UCSD-AML1 (cell line): ENCODE measurements around the gene AGMO.
"Not testable (repeated sequence)": the region's sequence is repeated elsewhere in the genome, so short reads cannot be mapped to it uniquely, and the experiment has no call there.

Source experiments
- DNase-seq: peaks from one replicate; lab custom pipeline; 2025; ENCODE audit not compliant: unreplicated experiment; lab: John Stamatoyannopoulos, UW

Gene AGMO

DNA sequence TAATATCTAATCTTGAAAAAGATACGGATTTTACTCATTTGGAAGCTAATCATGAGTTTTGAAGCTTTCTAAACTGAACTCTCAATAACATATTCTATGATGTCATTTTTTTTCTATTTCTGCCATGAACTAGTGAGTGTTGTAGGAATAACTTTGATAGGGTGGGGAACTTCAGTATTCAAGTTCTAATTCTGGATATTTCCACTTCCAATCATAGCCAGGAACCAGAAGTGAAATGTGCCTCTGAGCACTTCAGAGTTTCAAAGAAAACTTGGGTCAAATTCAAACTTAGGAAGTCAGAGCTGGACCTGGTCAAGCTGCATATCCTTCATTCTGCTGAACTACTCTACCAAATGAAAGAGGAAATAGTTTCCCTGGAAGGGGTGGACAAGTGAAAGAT lies 847 bp downstream of the AGMO start:
- DNase-seq = no peak

DNA sequence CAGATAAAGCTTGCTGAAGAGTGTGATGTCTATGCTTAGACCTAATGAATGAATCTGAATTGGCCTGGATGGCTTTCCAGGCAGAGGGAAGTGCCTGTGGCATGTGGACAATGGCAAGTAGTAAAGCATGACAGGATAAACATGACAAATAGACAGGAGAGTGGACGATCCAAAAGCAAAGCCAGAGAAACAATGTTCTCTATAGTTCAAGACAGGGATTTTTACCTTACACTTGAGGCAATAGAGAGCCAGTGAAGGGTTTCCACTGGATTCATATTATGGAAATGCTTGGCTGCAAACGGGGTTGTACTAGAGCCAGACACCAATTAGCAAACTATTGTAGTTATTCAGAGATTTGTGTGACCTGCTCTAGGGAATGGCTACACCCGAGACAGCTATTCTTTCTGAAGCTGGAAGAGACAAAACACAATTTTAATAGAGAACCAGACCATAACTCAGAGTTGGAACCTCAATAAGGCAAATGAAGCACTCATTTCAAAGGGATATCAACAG lies 2.3 kb downstream of the AGMO start:
- no peak for DNase-seq

DNA sequence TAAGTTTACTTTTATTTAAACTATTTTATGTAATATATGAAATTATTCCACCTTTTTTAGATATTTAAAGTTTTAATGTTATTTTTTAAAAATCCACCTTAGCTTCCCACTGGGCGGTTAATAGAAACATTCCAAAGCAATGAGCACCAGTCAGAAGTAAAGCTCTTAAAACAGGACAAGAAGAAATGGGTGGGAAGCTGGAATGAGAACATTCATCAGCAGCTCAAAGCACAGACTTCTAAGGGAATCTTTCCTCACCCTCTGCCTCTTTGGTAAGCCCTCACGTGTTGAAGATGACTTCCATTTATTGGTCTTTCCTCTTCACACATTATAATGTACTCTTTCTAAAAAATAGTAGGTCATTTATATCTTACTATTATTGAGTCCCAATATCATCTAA lies 3.1 kb downstream of the AGMO start:
- DNase-seq = no peak

DNA sequence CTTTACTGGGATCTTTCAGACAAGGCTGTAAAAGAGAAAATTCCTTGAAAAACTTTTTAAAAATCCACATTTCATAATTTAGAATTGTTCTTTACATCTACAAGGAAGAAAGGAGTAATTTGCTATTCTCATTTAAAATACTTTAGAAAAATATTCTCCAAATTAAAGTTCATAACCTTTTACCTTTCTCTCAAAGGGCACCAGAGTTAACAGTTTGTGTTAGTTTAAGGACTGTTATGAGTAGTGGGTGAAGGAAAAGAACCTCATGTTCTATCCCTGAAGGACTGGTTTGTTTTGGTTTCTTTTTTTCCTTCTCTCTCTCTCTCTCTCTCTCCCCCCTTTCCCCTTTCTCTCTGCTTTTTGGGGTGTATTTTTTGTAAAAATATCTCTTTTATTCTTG lies 4.1 kb downstream of the AGMO start:
- DNase-seq = no peak

GRCh38 chr7:15557186-15557585 lies 4.6 kb downstream of the AGMO start:
- no peak for DNase-seq

DNA sequence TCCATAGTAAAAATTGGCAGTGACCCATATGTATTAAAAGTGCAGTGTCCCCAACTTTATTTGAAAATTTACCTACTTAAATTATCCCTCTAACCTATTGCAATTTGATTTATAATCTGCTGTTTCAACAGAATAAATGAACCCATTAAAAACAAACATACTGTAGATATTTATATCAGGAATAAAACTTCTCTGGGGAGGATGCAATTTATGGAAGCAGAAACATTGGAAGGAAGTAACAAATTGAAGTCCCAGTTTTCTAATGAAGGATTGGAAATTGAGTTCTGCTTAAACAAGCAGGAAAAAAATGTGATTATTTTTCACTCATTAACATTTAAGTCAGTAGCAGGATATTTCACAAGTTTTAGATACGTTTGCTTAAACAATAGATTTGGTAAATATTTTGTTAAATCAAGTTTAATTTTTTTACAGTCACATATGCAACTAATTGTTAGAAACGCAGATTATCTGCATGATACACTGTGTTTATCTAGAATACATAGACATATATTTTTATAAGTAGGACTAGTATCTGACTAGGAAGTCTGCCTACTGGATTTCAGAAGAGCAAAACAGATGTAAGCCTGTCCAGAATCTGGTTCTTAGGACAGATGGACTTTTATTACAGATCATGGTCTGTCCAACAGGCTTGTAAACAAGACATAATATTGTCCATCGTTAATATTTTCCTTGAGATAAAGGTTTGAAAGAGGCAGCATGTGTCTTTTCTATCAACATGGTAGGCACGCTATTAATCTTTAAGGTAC lies 5.3 kb downstream of the AGMO start:
- no peak for DNase-seq

DNA sequence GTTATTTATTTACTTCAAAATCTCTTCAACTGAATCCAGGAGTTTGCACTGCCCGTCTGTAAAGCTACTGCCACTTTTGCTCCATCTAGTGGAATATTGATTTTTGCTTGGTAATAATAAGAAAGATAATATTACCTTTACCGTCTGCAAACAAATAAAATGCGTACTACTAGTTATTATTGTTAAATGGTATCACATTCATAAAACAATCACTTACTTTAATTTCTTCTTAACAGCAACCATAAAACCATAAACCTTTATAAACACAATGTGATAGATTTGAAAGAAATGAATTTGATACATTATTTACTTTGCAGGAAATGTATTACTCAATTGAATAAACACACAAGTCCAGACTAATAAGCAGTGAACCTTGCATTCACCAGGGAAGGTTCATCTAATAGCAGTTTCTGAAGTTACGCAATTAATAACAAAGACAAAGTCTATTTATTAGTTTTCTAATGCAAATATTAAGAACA lies 6.4 kb downstream of the AGMO start:
- no peak for DNase-seq

DNA sequence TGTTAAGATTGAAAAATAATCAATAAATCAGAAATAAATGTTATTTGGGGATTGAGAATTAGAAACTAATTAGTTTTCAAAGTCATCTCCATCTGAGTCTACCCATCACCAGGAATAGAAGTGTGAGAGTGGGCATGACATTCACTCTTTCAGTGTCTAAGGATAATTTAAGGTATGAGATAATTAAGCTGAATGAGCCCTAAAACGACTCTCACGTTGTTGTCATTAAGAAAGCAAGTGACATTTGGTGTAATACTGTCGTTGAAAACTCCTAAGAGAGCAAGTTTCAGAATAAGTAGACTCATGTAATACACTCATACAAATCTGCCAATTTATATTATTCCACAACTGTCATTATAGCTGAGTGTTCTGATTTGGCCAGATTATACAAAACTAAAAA lies 7.1 kb downstream of the AGMO start:
- no peak for DNase-seq

DNA sequence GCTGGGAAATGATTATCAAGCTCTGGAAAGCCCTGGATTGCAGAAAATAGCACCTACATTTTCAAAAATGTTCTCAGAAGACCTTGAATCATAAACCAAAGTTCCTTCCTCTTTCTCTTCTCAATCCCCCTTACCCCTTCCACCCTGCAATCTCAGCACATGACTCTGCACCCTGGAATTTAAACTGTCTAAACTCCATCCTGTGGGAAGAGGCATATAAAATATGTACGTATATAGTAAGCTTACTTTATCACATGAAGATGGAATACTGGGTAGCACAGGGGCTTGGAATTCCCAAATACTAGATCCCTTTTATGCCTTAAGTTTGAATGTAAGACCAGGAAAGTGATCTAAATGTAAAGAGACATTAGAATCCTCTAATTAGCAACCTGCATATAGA lies 7.7 kb downstream of the AGMO start:
- DNase-seq = no peak

DNA sequence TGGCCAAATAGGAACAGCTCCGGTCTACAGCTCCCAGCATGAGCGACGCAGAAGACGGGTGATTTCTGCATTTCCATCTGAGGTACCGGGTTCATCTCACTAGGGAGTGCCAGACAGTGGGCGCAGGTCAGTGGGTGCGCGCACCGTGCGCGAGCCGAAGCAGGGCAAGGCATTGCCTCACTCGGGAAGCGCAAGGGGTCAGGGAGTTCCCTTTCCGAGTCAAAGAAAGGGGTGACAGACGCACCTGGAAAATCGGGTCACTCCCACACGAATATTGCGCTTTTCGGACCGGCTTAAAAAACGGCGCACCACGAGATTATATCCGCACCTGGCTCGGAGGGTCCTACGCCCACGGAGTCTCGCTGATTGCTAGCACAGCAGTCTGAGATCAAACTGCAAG lies 14.5 kb downstream of the AGMO start:
- not testable (repeated sequence) for DNase-seq

DNA sequence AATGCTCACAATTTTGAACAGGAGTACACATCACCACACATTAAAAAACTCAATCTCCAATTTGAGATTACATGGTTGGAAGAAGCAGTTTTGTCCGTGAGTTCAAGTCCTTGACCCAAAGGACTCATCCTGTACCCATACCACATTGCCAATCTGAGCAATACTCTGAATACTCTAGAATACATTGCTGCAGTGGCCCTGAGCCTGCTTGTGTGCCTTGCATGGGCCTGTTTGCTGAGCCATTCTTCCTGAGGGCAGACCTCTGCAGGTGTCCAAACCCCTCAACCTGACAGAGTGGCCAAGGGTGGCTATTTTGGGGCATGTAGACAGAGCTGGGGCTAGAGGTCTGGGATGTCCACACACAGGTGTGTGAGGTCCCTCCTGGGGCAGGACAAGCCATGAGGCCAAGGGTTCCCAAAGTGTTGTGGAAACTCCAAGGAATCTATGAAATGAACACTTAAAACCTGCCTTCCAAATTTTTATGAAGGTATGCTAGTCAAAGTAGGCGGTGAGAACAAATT lies 15.5 kb downstream of the AGMO start:
- DNase-seq = no peak

- no peak for DNase-seq
These were observed 17.8 kb downstream of the AGMO start for GRCh38 chr7:15544050-15544449.

DNA sequence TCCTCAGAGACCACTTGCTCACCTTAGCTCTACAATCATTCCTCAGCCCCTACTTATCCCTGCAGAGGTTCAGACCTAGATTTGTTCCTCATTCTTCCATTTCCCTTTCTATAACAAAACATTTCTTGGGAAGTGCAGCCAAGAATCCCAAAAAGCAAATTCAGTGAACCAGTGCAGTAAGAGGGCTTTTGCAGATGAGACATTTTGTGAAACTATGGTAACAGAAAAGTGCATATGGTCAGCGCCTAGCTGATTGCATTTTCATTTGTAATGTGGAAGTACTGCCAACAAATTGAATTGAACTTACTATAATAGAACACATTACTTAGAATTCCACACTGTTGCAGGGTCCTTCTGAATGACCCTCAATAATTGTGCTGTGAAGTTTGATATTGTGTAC lies 18.6 kb downstream of the AGMO start:
- DNase-seq = no peak

DNA sequence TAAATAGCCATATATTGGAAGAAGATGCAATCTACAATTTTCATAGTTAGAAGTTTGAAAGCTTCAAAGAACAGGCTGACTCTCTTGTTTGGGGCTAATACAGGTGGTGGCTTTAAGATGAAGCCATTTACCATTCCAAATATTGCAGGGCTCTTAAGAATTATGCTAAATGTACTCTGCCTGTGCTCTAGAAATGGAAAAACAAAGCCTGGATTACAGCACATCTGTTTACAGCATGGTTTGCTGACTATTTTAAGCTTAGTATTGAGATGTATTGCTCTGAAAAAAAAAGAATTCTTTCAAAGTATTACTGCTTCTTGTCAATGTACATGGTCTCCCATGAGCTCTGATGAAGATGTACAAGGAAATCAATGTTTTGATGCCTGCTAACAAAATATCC lies 34.2 kb downstream of the AGMO start:
- DNase-seq = no peak

GRCh38 chr7:15525652-15526263 lies 36.1 kb downstream of the AGMO start:
- DNase-seq = no peak

DNA sequence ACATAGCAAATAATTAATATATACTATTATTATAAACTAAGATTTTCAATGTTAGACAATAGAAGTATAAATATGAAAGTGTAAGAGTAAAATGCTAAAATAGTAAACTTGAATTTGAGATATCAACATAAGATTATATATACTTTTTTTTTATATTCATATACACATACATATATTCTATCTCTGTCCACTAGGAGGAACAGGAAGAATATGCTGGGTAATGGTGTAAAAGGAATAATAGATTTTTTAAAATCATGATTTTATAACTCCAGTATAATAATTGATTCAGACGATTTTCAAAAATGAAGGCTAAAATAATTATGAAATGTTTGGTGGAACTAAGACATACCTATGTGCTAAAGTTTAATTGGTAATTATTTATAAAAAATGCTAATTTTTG lies 37.7 kb downstream of the AGMO start:
- DNase-seq = no peak

DNA sequence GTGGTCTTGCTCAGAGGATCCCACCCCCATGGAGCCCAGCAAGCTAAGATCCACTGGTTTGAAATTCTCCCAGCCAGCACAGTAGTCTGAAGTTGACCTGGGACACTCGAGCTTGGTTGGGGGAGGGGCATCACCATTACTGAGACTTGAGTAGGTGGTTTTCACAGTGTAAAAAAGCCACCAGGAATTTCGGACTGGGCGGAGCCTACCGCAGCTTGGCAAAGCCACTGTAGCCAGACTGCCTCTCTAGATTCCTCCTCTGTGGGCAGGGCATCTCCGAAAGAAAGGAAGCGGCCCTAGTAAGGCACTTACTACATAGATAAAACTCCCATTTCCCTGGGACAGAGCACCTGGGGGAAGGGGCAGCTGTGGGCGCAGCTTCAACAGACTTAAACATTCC lies 44.0 kb downstream of the AGMO start:
- DNase-seq = not testable (repeated sequence)

DNA sequence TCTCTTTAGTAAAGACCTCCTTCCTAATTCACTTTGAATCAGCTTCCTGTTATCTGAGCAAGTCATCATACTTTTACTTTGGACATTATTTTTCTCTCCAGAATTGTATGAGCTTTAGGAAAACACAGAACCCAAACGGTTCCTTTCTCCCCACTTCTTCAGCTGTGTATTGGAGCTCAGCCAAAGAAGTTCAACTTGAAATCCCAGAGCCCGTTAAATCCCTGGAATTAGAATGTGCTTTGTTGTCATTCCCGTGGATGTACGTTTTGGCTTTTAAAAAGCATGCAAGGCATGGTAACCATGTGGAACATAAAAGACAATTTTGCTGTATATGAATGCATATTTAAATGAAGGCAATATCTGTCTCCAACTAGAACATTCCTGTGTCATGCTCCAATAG lies 46.6 kb downstream of the AGMO start:
- no peak for DNase-seq

- DNase-seq = no peak
These were observed 53.6 kb downstream of the AGMO start for GRCh38 chr7:15508258-15508657.

- DNase-seq = no peak
These were observed 54.1 kb downstream of the AGMO start for GRCh38 chr7:15507708-15508107.

GRCh38 chr7:15507171-15507570 lies 54.6 kb downstream of the AGMO start:
- no peak for DNase-seq

DNA sequence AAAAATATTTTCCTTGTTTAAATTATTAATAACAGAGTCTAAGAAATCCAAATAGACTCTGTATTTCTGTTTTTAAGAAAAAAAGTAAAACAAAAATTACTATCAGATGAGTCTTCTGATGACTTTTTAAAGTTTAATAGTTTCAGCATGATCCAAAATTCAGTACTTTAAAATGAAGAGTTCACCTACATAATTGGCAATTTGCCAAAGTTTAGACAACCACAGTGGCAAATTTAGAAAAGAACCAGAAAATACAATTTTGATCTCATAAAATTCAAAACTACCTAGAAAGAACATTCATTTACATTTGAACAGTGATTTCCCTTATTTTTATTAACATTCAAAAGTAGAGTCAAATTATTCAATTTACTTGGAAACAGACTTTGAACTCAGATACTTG lies 56.1 kb downstream of the AGMO start:
- DNase-seq = no peak
